NOMO-1 treated with dmso at 0.1 percent for 144 hours (cell line): ENCODE measurements around the gene LDLRAD3.
A peak's percentile ranks its signal among the peaks of the same experiment; 100 is the strongest.

Experiments
- DNase-seq: peaks from one replicate; lab custom pipeline; 2025; ENCODE audit not compliant: unreplicated experiment; lab: John Stamatoyannopoulos, UW

Gene LDLRAD3

GRCh38 chr11:36229091-36229705, 285.3 kb downstream of the LDLRAD3 start:
- DNase-seq: no peak

- DNase-seq: no peak
These were observed 287.2 kb downstream of the LDLRAD3 start for GRCh38 chr11:36230779-36231699.

- no peak for DNase-seq
These were observed 289.3 kb downstream of the LDLRAD3 start for GRCh38 chr11:36233204-36233603.

DNA sequence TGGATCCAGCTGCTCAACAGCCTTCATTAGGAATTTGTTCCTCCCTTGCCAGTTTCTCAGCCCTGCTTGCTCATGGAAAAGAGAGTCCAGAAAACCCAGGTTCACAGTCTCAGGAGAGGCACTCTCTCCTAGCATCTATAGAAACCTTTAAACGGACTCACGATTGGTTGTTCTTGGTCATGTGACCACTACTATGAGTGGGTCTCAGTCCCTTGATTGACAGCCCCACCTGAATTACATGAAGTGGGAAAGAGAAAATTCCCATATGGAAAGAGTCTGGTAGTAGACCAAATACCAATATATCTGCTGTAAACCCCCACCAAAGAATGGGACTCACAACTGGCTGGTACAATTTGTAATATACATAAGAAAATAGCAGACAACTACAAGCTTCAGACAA, 291.0 kb downstream of the LDLRAD3 start:
- no peak for DNase-seq

- DNase-seq: no peak
These were observed 291.9 kb downstream of the LDLRAD3 start for GRCh38 chr11:36235750-36236149.

DNA sequence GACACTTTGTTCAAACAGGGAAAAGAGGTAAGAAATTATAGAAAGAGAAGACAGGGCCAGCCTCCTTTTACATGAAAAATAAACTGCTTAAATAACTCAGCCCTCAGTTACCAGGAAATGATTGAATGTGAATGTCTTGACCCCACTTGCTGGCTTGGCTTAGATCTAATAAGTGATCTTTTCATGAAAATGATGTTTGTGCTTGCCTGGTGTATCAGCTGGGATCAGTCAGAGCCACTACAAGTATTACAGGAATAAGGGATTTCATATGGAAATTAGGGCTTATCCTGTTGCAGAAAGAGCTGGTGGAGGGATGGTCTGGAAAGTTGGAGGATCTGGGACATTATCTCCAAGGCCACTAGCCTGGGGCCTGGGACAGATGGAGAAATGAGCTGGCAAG, 293.5 kb downstream of the LDLRAD3 start:
- DNase-seq: no peak

DNA sequence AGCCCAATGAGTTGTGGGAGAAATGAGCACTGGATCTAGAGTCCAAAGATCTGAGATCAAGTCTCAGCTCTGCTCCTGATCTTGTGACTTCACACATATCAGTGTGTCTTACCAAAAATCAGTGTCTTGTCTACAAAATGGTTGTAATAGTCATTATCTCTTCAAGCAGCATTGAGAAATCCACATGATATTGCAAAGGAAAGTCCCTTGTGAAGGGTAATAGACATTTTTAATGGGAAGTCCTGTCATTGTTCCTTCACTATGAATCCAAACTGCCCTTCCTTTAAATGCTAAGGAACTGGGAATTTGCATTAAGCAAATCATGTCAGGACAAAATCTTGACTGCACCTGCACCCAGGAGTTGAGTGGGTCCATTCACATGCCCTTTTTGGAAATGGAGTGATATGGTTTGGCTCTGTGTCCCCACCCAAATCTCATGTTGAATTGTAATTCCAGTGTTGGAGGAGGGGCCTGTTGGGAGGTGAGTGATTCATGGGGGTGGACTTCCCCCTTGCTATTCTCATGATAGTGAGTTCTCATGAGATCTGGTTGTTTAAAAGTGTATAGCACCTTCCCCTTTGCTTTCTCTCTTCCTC, 294.3 kb downstream of the LDLRAD3 start:
- DNase-seq: no peak

DNA sequence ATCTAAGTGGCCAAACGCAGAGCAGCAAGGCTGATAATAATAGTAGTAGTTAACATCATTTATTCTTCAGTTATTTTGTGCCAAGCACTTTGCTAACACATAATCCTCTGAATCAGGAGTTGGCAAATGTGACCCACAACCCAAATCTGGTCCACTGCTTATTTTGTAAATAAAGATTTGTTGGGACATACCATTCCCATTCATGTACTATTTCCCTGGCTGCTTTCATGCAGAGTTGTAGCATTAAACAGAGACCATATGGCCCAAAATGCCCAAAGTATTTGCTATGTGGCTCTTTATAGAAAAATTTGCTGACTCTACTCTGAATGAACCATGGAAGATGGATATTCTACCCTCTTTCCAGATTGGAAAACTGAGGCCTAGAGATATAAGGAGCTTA, 295.0 kb downstream of the LDLRAD3 start:
- DNase-seq: no peak

DNA sequence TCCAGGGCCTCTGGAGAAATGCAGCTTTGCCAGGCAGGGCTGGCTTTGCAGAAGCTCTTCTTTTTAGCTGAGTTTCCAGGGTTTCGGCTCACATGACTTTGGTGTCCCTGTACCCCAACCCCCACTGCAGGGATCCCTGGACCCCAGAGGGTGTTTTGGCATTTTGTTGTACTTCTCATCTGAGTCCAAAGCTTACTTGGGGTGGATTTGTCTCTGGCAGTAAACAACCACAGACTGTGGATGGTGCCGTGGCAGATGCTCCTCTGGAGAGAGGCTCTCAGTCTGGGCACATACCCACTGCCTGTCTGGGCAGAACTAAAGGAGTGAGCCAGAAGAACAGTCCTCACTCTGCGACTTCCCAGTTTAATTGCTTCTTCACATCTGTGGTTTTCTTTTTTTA, 295.8 kb downstream of the LDLRAD3 start:
- no peak for DNase-seq

- DNase-seq: no peak
These were observed 296.3 kb downstream of the LDLRAD3 start for GRCh38 chr11:36240173-36240572.

- no peak for DNase-seq
These were observed 296.9 kb downstream of the LDLRAD3 start for GRCh38 chr11:36240801-36241200.

DNA sequence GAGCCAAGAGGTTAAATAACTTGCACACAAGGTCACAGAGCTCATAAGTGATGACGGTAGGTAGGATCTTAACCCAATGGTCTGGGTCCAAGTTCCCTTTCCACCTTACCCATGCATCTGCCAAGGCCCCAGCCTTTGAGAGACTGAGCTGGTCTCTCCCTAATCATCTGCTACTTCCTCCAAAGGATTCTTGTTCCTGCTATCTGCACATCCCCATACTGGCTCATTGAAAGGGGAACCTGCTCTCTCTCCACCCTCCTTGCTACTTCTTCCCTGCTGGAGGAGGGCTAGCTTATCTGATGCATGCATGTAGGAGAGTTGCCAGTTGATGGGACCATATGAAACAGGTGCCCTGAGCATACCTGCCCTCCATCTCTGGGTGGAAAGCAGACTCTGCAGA, 297.6 kb downstream of the LDLRAD3 start:
- no peak for DNase-seq

- DNase-seq: no peak
These were observed 299.8 kb downstream of the LDLRAD3 start for GRCh38 chr11:36243641-36244040.

DNA sequence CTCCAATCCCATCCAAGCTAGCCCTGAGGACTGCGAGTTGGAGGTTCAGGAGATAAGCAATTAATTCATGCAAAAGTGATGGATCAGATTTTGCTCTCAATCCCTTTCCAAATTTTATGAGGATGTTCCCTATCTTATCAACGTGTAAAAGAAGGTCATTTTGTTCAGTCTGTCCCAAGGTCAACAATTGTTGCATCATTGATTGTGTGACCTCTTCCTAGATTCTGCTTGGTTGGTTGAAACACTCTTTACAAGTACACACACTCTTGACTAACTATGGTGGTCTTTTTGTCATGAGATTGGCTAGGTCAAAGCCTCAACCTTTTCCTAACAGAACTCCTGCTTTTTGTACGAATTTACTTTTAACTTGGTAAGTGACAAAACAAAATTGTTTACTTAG, 303.6 kb downstream of the LDLRAD3 start:
- no peak for DNase-seq

GRCh38 chr11:36248436-36248835, 304.6 kb downstream of the LDLRAD3 start:
- no peak for DNase-seq

DNA sequence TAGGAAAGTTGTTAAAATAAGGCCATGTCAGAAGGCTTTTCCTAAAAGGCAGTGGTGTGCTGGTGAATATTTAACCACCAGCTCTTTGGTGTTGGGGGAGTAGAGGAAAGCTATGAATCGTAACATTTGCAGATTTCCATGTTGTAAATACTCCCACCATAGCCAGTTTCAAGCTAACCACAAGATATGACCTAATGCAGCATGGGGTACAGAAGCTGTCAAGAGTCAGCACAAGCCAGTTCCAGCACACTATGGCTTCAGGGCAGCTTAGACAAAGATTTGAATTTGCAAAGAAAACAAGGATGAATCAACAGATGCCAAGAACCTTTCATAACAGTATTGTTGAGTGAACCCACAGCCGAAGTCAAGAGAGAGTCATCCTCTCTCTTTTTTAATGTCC, 305.4 kb downstream of the LDLRAD3 start:
- peak; percentile 24 for DNase-seq

DNA sequence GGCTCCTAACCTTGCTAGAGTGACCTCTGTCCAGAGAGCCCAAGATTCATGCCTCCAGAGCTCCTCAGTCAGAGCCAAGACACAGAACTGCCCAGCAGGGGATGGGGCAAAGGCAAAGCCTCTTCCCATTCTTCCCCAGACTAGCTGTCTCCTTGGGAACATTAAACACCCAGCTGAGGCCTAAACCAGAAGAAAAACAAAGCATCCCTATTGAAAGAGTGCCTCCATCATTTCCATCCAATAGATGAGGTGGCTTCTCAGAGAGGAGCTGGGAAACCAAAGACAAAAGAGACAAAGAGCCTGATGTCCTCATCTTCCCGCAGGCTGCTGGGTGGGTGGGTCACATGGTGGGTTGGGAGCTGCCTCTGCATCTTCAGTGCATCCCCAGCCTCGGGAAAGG, 308.0 kb downstream of the LDLRAD3 start:
- no peak for DNase-seq

DNA sequence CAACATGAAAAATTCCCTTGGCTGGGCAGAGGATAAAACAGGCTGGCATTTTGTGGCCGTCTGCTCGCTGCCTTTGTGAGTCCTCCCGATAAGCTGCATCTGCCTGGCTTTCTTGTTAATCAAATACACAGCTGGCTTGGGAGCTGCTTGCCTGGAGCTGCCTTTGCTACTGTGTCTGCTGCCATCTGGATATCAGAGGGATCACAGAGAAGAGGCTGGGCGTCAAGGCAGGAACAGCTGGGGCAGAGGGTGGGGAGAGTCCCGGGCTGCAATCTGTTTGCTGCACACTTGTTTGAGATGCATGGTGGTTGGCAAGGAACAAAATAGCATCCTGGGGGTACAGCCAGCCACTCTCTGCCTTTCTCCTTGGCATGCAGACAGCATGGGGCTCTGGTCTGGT, 309.4 kb downstream of the LDLRAD3 start:
- DNase-seq: no peak

- no peak for DNase-seq
These were observed 310.9 kb downstream of the LDLRAD3 start for GRCh38 chr11:36254713-36255112.

DNA sequence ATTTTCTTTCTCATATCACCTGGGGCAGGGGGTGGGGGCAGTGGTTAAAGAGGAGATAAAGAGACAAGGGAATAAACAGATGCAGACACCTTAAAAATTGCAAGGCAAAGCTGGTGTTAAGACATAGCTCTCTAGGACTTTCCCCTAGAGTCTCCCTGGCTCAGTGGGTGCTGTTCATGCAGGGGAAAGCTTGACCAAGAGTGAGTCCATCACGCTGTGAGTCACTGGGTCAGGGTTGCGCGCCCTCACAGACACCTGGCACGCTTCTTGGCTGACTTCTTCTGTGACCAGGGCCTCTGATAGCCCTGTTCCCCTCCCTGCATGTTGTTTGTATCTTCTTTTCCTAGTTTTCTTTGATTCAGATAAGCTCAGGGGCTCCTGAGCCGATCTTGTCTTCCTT, 313.5 kb downstream of the LDLRAD3 start:
- no peak for DNase-seq

DNA sequence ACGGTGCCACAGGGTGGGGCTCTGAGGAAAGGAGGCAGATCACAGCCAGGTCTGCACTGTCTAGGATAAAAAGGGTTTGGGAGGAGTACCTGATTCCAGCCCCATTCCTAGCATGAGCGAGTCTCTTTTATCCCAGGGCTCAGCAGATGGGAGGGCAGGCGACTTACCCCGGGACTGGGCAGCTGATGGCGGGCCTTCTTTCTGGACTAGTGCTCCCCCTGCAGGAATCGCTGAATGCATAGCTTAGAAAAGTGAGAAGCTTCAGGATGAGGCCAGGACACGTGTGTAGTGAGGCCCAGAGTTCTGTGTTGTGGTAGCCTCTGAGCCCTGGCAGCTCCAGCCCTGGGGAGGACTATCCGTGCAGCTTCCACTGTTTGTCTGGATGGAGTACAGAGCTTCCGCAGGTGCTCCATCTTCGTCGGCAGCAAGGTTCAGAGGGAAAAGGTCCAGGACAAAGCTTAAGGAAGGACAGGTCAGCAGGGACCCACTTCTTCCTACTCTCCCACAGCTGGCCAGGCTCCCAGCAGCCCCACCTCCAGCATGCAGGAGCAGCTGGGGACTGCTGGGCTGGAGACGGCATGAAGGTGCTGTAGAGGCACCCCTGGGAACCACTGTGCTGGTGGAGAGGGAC, 315.0 kb downstream of the LDLRAD3 start:
- DNase-seq: peak; percentile 49

GRCh38 chr11:36261094-36261493, 317.2 kb downstream of the LDLRAD3 start:
- no peak for DNase-seq
